GM12878 (cell line): Measurements from ENCODE around the gene KIAA0825.

Experiments
- BCLAF1 ChIP-seq: fragments of 450-650 bp; IDR thresholded peaks from 2 replicates; pipeline ENCODE4 v1.6.1; 2017; ENCODE audit warnings: antibody characterized with exemption, mild to moderate bottlenecking, moderate library complexity
- JUND ChIP-seq: IDR thresholded peaks from 2 replicates; pipeline ENCODE4 v1.6.1; 2012; ENCODE audit warnings: low read depth, mild to moderate bottlenecking, low read length, improper control_type of control experiment, moderate library complexity
- NFYA ChIP-seq: IDR thresholded peaks from 2 replicates; pipeline ENCODE4 v1.6.1; 2011; ENCODE audit warnings: low read depth, mild to moderate bottlenecking, low read length, improper control_type of control experiment, borderline replicate concordance
- POLR2A ChIP-seq: IDR thresholded peaks from 2 replicates; pipeline ENCODE4 v1.6.1; 2011; ENCODE audit warnings: low read depth, mild to moderate bottlenecking, low read length
- POLR2AphosphoS5 ChIP-seq: IDR thresholded peaks from 2 replicates; pipeline ENCODE4 v1.6.1; 2011; ENCODE audit warnings: mild to moderate bottlenecking, low read length, inconsistent platforms
- SKIL ChIP-seq: fragments of 450-650 bp; IDR thresholded peaks from 2 replicates; pipeline ENCODE4 v1.6.1; 2017; ENCODE audit warnings: mild to moderate bottlenecking, low read depth, inconsistent platforms; ENCODE audit not compliant: poor library complexity, severe bottlenecking
- SMC3 ChIP-seq: IDR thresholded peaks from 2 replicates; pipeline ENCODE4 v1.6.1; 2011; ENCODE audit warnings: low read length, improper control_type of control experiment, borderline replicate concordance
- TF ChIP-seq, protein P1 (sequence below), 3 experiments: IDR thresholded peaks in 2 of 3; conservative IDR thresholded peaks in 1 of 3; 2 replicates each; pipeline ENCODE4 v1.5.1; 2011; ENCODE audit warnings: low read depth in 3 of 3, low read length in 3 of 3, mild to moderate bottlenecking in 3 of 3, control low read depth in 2 of 3, moderate library complexity in 2 of 3, inconsistent platforms in 1 of 3, mixed read lengths in 1 of 3; ENCODE audit not compliant: control insufficient read depth in 2 of 3, insufficient read depth in 1 of 3; ENCODE audit errors: extremely low read depth in 1 of 3
- TF ChIP-seq, protein P2 (sequence below): fragments of 450-650 bp; IDR thresholded peaks from 2 replicates; pipeline ENCODE4 v1.6.1; 2016; ENCODE audit warnings: mild to moderate bottlenecking, moderate library complexity, borderline replicate concordance
- TF ChIP-seq, protein P3 (sequence below): IDR thresholded peaks from 2 replicates; pipeline ENCODE4 v1.6.1; 2012; ENCODE audit warnings: mild to moderate bottlenecking, low read depth, low read length

DNA sequence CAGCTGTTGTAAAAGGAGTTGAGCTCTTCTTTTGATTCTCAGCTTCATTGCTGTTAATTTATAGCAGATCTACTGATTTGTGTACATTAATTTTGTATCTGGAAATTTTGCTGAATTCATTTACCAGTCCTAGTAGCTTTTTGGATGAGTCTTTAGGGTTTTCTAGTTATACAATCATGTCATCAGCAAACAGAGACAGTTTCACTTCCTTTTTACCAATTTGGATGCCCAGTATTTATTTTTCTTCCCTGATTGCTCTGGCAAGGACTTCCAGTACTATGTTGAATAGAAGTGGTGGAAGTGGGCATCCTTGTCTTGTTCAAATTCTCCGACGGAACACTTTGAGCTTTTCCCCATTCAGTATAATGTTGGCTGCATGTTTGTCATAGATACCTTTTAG, 478.1 kb downstream of the KIAA0825 start:
- TF ChIP-seq POLR2AphosphoS5 (no peak), SMC3 (no peak), POLR2A (no peak), BCLAF1 (no peak), SKIL (no peak), JUND (no peak), NFYA (no peak)
- TF ChIP-seq, protein P1, sequence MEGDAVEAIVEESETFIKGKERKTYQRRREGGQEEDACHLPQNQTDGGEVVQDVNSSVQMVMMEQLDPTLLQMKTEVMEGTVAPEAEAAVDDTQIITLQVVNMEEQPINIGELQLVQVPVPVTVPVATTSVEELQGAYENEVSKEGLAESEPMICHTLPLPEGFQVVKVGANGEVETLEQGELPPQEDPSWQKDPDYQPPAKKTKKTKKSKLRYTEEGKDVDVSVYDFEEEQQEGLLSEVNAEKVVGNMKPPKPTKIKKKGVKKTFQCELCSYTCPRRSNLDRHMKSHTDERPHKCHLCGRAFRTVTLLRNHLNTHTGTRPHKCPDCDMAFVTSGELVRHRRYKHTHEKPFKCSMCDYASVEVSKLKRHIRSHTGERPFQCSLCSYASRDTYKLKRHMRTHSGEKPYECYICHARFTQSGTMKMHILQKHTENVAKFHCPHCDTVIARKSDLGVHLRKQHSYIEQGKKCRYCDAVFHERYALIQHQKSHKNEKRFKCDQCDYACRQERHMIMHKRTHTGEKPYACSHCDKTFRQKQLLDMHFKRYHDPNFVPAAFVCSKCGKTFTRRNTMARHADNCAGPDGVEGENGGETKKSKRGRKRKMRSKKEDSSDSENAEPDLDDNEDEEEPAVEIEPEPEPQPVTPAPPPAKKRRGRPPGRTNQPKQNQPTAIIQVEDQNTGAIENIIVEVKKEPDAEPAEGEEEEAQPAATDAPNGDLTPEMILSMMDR (IDR thresholded peaks at IDR 0.05 in 2 of 3, conservative IDR thresholded peaks at IDR 0.05 in 1 of 3; ENCODE audit: control insufficient read depth in 2 of 3, extremely low read depth in 1 of 3, insufficient read depth in 1 of 3, low read depth in 3 of 3, low read length in 3 of 3): no peak
- TF ChIP-seq, protein P2, sequence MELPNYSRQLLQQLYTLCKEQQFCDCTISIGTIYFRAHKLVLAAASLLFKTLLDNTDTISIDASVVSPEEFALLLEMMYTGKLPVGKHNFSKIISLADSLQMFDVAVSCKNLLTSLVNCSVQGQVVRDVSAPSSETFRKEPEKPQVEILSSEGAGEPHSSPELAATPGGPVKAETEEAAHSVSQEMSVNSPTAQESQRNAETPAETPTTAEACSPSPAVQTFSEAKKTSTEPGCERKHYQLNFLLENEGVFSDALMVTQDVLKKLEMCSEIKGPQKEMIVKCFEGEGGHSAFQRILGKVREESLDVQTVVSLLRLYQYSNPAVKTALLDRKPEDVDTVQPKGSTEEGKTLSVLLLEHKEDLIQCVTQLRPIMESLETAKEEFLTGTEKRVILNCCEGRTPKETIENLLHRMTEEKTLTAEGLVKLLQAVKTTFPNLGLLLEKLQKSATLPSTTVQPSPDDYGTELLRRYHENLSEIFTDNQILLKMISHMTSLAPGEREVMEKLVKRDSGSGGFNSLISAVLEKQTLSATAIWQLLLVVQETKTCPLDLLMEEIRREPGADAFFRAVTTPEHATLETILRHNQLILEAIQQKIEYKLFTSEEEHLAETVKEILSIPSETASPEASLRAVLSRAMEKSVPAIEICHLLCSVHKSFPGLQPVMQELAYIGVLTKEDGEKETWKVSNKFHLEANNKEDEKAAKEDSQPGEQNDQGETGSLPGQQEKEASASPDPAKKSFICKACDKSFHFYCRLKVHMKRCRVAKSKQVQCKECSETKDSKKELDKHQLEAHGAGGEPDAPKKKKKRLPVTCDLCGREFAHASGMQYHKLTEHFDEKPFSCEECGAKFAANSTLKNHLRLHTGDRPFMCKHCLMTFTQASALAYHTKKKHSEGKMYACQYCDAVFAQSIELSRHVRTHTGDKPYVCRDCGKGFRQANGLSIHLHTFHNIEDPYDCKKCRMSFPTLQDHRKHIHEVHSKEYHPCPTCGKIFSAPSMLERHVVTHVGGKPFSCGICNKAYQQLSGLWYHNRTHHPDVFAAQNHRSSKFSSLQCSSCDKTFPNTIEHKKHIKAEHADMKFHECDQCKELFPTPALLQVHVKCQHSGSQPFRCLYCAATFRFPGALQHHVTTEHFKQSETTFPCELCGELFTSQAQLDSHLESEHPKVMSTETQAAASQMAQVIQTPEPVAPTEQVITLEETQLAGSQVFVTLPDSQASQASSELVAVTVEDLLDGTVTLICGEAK: no peak
- TF ChIP-seq, protein P3, sequence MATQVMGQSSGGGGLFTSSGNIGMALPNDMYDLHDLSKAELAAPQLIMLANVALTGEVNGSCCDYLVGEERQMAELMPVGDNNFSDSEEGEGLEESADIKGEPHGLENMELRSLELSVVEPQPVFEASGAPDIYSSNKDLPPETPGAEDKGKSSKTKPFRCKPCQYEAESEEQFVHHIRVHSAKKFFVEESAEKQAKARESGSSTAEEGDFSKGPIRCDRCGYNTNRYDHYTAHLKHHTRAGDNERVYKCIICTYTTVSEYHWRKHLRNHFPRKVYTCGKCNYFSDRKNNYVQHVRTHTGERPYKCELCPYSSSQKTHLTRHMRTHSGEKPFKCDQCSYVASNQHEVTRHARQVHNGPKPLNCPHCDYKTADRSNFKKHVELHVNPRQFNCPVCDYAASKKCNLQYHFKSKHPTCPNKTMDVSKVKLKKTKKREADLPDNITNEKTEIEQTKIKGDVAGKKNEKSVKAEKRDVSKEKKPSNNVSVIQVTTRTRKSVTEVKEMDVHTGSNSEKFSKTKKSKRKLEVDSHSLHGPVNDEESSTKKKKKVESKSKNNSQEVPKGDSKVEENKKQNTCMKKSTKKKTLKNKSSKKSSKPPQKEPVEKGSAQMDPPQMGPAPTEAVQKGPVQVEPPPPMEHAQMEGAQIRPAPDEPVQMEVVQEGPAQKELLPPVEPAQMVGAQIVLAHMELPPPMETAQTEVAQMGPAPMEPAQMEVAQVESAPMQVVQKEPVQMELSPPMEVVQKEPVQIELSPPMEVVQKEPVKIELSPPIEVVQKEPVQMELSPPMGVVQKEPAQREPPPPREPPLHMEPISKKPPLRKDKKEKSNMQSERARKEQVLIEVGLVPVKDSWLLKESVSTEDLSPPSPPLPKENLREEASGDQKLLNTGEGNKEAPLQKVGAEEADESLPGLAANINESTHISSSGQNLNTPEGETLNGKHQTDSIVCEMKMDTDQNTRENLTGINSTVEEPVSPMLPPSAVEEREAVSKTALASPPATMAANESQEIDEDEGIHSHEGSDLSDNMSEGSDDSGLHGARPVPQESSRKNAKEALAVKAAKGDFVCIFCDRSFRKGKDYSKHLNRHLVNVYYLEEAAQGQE: no peak
